Loucy (cell line): ENCODE results near the gene TTBK1.

Experiments used
- EZH2phosphoT487 ChIP-seq: fragments of 200-600 bp; IDR thresholded peaks from 2 replicates; pipeline ENCODE4 v1.6.1; 2018; ENCODE audit warnings: antibody characterized with exemption, mild to moderate bottlenecking, moderate library complexity, borderline replicate concordance
- TF ChIP-seq, protein P1 (sequence below): fragments of 200-600 bp; sonication (generic); conservative IDR thresholded peaks from 2 replicates; pipeline ENCODE4 v1.5.1; 2014; ENCODE audit warnings: mild to moderate bottlenecking, antibody characterized with exemption, low read length

- TF ChIP-seq, protein P1, sequence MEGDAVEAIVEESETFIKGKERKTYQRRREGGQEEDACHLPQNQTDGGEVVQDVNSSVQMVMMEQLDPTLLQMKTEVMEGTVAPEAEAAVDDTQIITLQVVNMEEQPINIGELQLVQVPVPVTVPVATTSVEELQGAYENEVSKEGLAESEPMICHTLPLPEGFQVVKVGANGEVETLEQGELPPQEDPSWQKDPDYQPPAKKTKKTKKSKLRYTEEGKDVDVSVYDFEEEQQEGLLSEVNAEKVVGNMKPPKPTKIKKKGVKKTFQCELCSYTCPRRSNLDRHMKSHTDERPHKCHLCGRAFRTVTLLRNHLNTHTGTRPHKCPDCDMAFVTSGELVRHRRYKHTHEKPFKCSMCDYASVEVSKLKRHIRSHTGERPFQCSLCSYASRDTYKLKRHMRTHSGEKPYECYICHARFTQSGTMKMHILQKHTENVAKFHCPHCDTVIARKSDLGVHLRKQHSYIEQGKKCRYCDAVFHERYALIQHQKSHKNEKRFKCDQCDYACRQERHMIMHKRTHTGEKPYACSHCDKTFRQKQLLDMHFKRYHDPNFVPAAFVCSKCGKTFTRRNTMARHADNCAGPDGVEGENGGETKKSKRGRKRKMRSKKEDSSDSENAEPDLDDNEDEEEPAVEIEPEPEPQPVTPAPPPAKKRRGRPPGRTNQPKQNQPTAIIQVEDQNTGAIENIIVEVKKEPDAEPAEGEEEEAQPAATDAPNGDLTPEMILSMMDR: no peak
- no peak for TF ChIP-seq EZH2phosphoT487
Observed at GRCh38 chr6:43295456-43295855, 52.2 kb downstream of the TTBK1 start.
